SU-DHL-6 (cell line): ENCODE measurements around the gene TSHZ2.

Experiments used
- EZH2phosphoT487 ChIP-seq: fragments of 200-600 bp; sonication (generic), shearing (Covaris generic); conservative IDR thresholded peaks from 2 replicates; pipeline ENCODE4 v1.6.1; 2018; ENCODE audit warnings: mild to moderate bottlenecking, antibody characterized with exemption, low read length, moderate library complexity, mixed read lengths
- TF ChIP-seq, protein P1 (sequence below): fragments of 200-600 bp; sonication (generic); IDR thresholded peaks from one replicate; pipeline ENCODE4 v1.5.1; 2017; ENCODE audit warnings: antibody characterized with exemption, mild to moderate bottlenecking, low read length, moderate library complexity; ENCODE audit not compliant: insufficient read depth, poor library complexity, severe bottlenecking

DNA sequence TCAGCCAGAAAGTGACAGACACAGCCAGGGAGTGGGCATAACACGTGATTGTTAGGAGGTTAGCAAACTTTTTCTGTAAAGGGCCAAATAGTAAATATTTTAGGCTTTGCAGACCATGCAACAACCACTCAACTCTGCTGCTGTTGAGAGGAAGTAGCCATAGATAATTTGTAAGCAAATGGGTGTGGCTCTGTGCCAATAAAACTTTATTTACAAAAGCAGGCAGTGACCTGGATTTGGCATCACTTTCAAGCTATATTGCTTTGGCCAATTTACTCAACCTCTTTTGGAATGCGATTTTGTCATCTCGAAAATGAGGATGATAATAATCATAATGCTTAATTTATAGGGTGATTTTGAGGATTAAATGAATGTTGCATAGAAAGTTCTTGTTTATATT lies 152.6 kb downstream of the TSHZ2 start:
- no peak for TF ChIP-seq EZH2phosphoT487
- TF ChIP-seq, protein P1, sequence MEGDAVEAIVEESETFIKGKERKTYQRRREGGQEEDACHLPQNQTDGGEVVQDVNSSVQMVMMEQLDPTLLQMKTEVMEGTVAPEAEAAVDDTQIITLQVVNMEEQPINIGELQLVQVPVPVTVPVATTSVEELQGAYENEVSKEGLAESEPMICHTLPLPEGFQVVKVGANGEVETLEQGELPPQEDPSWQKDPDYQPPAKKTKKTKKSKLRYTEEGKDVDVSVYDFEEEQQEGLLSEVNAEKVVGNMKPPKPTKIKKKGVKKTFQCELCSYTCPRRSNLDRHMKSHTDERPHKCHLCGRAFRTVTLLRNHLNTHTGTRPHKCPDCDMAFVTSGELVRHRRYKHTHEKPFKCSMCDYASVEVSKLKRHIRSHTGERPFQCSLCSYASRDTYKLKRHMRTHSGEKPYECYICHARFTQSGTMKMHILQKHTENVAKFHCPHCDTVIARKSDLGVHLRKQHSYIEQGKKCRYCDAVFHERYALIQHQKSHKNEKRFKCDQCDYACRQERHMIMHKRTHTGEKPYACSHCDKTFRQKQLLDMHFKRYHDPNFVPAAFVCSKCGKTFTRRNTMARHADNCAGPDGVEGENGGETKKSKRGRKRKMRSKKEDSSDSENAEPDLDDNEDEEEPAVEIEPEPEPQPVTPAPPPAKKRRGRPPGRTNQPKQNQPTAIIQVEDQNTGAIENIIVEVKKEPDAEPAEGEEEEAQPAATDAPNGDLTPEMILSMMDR: no peak
